Effector memory CD8-positive, alpha-beta T cell (primary cell): Measurements from ENCODE around the gene CDH23.

Experiments used
- ATAC-seq: fragments of 150-1000 bp; cut with Tn5 transposase; replicated peaks from 2 replicates; pipeline ENCODE4 v1.10.0; 2021; ENCODE audit warnings: mild to moderate bottlenecking, moderate library complexity
- DNase-seq, 3 experiments: peaks; one replicate each; pipeline ENCODE4 v3.0.0; 2021
- H3K27ac Mint-ChIP-seq, 2 donors: one replicate each; pipeline ENCODE4 v1.8.0; 2022; ENCODE audit warnings: mild to moderate bottlenecking in 2 of 2, mixed read lengths in 2 of 2, moderate library complexity in 2 of 2
- H3K27me3 Mint-ChIP-seq, 2 donors: one replicate each; pipeline ENCODE4 v1.8.0; 2022; ENCODE audit warnings: mixed read lengths in 2 of 2
- H3K36me3 Mint-ChIP-seq: one replicate; pipeline ENCODE4 v1.8.0; 2022; ENCODE audit warnings: mild to moderate bottlenecking, moderate library complexity, mixed read lengths; ENCODE audit not compliant: insufficient read depth
- H3K4me1 Mint-ChIP-seq, 2 donors: one replicate each; pipeline ENCODE4 v1.8.0; 2022; ENCODE audit warnings: low read depth in 2 of 2, mixed read lengths in 2 of 2
- H3K4me3 Mint-ChIP-seq, 2 donors: one replicate each; pipeline ENCODE4 v1.8.0; 2022; ENCODE audit warnings: mild to moderate bottlenecking in 2 of 2, mixed read lengths in 2 of 2, moderate library complexity in 2 of 2
- H3K9me3 Mint-ChIP-seq, 2 donors: one replicate each; pipeline ENCODE4 v1.8.0; 2022; ENCODE audit warnings: mixed read lengths in 2 of 2

The CDH23 gene

DNA sequence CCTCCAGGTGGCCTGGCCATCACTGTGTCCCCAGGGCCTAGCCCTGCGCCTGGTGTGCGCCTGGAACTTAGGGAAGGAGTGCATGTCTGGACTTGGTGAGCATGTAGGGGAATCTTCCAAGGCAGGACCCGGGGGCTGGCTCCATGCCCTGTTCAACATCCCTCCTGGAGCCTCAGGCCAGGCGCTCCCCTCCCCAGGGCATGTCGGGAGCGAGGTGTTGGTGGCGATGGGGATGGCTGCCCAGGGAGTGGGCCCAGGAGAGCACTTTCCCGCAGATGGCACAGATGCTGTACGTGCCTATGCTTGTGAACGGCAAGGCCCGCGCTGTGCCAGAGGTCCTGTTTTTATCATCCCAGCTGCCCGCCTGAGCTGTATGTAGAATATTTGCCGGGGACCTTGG, 55.0 kb downstream of the CDH23 start:
- ATAC-seq = no peak
- DNase-seq = no peak
- H3K4me1 Mint-ChIP-seq = no peaks in the 10 kb centered on the region
- peaks cover 15 to 40% of the 10 kb centered on the region in 2 donors for H3K27me3 Mint-ChIP-seq
- no peaks in the 10 kb centered on the region for H3K9me3 Mint-ChIP-seq
- peaks cover 2% of the 10 kb centered on the region for H3K36me3 Mint-ChIP-seq
- no peak overlapping the region for H3K27ac Mint-ChIP-seq
- H3K4me3 Mint-ChIP-seq = no peak overlapping the region

DNA sequence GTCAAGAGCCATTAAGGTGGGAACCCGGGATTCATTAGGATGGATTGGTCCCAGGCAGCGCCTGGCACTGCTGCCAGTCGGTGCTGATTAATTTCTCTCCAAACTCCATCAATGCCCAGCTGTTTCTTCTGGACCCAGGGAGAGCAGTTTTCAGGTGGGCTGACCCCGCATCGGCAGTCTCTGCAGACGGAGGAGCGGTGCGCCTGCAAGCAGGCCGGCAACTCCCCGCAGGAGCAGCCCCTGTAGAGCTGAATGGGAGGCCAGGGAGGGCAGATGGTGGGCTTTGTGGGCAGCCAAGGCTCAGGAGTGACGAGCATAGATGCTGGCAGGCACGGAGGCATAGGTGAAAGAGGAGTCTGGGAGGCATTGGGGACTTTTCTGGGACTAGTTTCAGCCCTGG, 56.5 kb downstream of the CDH23 start:
- no peaks in the 10 kb centered on the region for H3K9me3 Mint-ChIP-seq
- peaks cover 24 to 54% of the 10 kb centered on the region in 2 donors for H3K27me3 Mint-ChIP-seq
- no peaks in the 10 kb centered on the region for H3K4me1 Mint-ChIP-seq
- DNase-seq = no peak
- H3K4me3 Mint-ChIP-seq = no peak overlapping the region
- peaks cover 2% of the 10 kb centered on the region for H3K36me3 Mint-ChIP-seq
- H3K27ac Mint-ChIP-seq = no peak overlapping the region
- no peak for ATAC-seq

DNA sequence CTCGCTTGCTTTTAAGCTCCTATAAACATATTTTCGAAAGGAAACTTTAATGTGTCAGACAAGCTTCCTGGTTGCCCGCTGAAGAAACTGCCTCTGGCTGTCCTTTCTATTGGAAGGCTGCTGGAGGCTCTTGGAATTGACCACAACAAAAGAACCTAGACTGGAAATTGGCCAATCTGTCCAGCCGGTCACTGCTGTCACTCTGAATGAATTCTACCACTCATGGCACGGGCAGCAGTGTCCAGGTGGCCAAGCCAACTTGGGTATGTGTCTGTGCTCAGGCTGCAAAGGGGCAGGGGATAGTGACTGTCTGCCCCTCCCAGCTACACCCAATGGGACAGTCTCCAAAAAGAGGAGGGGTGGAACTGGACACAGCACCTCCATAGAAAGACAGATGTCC, 57.6 kb downstream of the CDH23 start:
- Mint-ChIP-seq H3K9me3 (no peaks in the 10 kb centered on the region), H3K4me3 (no peak overlapping the region), H3K36me3 (peaks cover 2% of the 10 kb centered on the region), H3K27me3 (peaks cover 24 to 55% of the 10 kb centered on the region in 2 donors), H3K4me1 (no peaks in the 10 kb centered on the region), H3K27ac (no peak overlapping the region)
- ATAC-seq (no peak), DNase-seq (no peak)

DNA sequence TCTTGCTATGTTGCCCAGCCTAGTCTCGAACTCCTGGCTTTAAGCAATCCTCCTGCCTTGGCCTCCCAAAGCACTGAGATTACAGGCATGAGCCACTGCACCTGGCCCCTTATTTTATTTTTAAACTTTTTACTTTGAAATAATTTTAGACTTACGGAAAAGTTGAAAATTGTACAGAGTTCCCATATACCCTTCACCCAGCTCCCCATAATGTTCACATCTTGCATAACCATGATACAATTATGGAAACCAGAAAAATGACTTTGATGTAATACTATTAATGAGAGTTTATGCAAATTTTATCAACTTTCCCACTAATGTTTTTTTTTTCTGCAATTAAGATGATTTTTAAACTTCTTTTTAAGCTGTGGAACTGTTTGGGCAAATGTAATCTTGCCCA, 58.3 kb downstream of the CDH23 start:
- Mint-ChIP-seq H3K4me3 (no peak overlapping the region), H3K4me1 (no peaks in the 10 kb centered on the region), H3K27me3 (peaks cover 24 to 62% of the 10 kb centered on the region in 2 donors), H3K9me3 (no peaks in the 10 kb centered on the region), H3K36me3 (peaks cover 2% of the 10 kb centered on the region), H3K27ac (no peak overlapping the region)
- DNase-seq (no peak), ATAC-seq (no peak)

DNA sequence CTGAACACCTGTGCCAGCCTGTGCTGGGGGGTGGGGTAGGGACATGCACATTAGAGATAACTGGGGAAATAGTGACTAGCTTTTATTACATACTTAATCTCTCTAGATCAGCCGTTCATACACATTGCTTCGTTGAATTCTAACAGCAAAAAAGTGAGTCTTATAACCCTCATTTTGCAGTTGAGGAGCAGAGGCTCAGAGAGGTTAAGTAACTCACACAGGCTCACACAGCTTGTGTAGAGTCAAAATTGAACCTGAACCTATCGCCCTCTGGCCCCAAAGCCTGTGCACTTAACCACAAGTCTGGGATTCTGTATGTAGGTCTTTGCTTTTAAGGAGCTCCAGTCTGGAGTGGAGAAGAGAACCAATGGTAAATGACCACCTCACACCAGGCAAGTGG, 59.9 kb downstream of the CDH23 start:
- Mint-ChIP-seq H3K27ac (no peak overlapping the region), H3K27me3 (peaks cover 24 to 73% of the 10 kb centered on the region in 2 donors), H3K4me1 (no peaks in the 10 kb centered on the region), H3K9me3 (no peaks in the 10 kb centered on the region), H3K36me3 (peaks cover 2% of the 10 kb centered on the region), H3K4me3 (no peak overlapping the region)
- DNase-seq = no peak
- no peak for ATAC-seq

DNA sequence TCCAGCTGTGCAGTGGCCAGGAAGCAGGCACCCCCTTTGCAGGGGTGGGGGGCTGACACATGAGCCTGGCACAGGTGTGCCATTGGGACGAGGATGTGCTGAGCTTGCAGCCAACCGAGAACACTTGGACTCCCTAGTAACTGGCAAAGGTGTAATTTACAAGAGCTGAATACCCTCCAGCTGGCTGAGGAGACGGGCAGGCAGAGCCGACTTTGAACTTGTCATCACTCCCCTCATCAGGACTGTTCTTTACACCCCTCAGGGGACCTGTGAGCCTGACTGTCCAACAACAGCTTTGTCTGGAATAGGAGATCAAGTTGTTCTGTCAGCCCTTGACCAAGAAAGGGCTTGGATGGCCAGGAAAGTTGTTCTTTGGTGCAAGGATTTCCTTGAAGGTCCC, 61.2 kb downstream of the CDH23 start:
- H3K27ac Mint-ChIP-seq = no peak overlapping the region
- no peaks in the 10 kb centered on the region for H3K9me3 Mint-ChIP-seq
- peaks cover 2% of the 10 kb centered on the region for H3K36me3 Mint-ChIP-seq
- H3K27me3 Mint-ChIP-seq = peaks cover 24 to 76% of the 10 kb centered on the region in 2 donors
- no peak for DNase-seq
- no peaks in the 10 kb centered on the region for H3K4me1 Mint-ChIP-seq
- no peak for ATAC-seq
- no peak overlapping the region for H3K4me3 Mint-ChIP-seq

DNA sequence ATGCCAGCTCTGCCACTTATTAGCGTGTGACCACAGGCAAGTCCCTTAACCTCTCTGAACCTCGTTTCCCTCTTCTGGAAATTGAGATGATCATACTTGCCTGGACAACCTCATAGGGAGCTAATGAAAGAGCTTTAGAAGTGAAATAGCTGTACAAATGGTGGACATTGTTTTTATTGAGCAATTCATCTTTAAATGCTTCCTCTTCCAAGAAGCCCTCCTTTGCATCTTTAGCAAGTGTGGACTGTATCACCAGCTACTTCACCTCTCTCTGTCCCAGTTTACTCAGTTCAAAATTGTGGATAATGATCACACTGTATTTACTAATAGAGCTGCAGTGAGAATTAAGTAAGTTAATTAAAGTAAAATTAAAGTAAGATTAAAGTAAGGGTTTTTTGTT, 61.7 kb downstream of the CDH23 start:
- no peak overlapping the region for H3K27ac Mint-ChIP-seq
- no peak overlapping the region for H3K4me3 Mint-ChIP-seq
- DNase-seq = no peak
- ATAC-seq = no peak
- H3K4me1 Mint-ChIP-seq = no peaks in the 10 kb centered on the region
- no peaks in the 10 kb centered on the region for H3K9me3 Mint-ChIP-seq
- H3K36me3 Mint-ChIP-seq = peaks cover 2% of the 10 kb centered on the region
- peaks cover 24 to 71% of the 10 kb centered on the region in 2 donors for H3K27me3 Mint-ChIP-seq

DNA sequence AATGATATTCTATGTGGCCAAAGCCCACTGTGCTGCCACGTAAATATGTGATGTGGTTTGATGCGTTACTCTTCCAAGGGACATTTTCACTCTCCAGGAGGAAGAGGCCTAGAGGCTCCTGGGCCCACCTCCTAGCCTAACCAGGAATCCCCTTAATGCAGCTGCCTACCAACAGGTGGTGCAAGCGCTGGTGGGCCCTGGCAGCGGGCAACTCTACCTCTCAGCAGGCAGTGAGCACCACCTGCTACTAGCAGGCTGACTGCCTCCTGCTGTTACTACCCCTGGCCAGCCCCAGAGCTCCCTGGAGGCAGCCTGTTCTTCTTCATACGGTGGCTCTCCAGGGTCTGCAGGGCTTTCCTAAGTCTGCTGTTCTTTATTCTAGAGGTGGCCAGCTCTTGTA, 62.8 kb downstream of the CDH23 start:
- Mint-ChIP-seq H3K36me3 (peaks cover 2% of the 10 kb centered on the region), H3K4me3 (no peak overlapping the region), H3K27me3 (peaks cover 24 to 63% of the 10 kb centered on the region in 2 donors), H3K9me3 (no peaks in the 10 kb centered on the region), H3K27ac (no peak overlapping the region), H3K4me1 (no peaks in the 10 kb centered on the region)
- ATAC-seq = no peak
- DNase-seq = no peak

DNA sequence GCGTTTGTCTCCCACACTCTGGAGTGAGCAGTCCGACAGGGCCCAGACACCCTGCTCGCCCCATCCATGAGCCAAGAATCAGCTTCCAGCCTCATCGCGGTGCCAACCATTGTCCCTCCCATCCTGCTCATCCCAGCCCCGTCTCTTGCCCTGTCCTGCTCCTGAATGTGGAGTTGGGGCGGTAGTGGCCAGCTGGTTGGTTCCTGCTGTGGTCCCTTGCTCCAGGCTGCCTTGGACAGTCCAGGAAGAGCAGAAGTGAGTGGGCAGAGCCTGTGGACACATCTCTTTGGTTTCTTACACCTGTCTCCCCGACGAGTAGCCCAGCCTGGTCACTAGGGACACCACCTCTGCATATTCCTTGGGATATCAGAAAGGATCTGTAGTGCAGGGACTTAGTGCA, 63.9 kb downstream of the CDH23 start:
- H3K4me3 Mint-ChIP-seq = no peak overlapping the region
- H3K9me3 Mint-ChIP-seq = no peaks in the 10 kb centered on the region
- no peak overlapping the region for H3K27ac Mint-ChIP-seq
- peaks cover 21 to 58% of the 10 kb centered on the region in 2 donors for H3K27me3 Mint-ChIP-seq
- peaks cover 2% of the 10 kb centered on the region for H3K36me3 Mint-ChIP-seq
- H3K4me1 Mint-ChIP-seq = no peaks in the 10 kb centered on the region
- ATAC-seq (no peak), DNase-seq (no peak)

DNA sequence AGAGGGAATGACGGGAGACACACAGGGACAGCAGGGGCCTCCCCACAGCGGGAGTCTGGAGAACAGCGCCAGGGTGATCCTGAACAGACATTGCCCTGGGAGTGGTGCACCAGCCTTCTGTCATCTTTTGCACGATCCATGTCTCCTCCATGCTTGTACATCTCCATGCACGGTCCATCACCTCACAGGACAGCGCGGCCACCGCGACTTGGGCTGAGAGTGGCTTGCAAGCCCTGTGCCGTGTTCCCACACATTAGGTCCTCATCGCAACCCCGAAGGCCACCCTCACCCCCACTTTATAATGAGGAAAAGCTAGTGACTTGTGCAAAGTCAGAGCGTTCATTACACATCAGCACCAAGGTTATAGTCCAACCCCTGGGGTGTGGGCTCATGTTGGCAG, 64.7 kb downstream of the CDH23 start:
- Mint-ChIP-seq H3K36me3 (peaks cover 2% of the 10 kb centered on the region), H3K4me3 (no peak overlapping the region), H3K27ac (no peak overlapping the region), H3K9me3 (no peaks in the 10 kb centered on the region), H3K4me1 (no peaks in the 10 kb centered on the region), H3K27me3 (peaks cover 12 to 50% of the 10 kb centered on the region in 2 donors)
- no peak for ATAC-seq
- DNase-seq = no peak

DNA sequence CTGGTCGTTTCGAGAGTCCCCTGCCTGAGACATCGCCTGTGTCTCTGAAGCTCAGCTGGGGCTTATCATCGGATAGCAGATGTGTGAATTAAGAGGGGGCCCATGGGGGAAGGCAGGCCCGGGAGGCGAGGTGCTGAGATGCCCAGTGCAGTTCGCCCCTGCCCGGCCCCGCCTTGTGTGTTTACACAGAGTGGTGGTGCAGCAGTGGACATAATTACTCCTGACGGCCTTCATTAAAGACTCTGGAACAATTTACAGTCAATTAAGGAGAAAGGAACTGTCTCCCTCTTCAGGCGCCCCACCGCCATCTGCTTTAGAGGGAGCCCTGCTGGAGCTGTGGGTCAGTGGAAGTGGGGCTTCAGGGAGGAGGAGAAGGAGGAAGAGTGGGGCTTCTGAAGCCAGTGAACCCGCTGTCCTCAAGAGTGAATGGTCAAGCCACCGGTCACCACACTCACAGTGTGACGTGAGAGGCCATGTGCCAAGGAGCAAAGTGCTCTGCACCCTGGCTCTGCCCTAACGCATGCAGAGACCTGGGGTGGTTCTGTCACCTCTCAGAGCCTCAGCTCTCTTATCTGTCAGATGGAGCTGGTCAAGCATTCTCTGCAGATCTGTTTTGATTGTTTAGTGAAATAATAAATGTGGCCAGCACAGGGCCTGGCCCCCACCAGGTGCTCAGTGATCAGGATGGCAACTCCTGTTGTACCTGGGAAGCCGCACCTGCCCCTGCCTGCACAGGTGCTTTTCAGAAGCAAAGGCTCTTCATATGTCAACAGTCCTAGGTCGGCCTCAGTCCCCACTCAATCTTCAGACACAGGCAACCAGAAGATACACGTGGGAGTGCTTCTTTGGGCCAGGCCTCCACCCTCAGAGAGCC, 65.6 kb downstream of the CDH23 start:
- H3K27ac Mint-ChIP-seq = no peak overlapping the region
- no peak for DNase-seq
- no peak overlapping the region for H3K4me3 Mint-ChIP-seq
- no peak for ATAC-seq
- H3K36me3 Mint-ChIP-seq = no peaks in the 10 kb centered on the region
- H3K27me3 Mint-ChIP-seq = peaks cover 4 to 41% of the 10 kb centered on the region in 2 donors
- H3K4me1 Mint-ChIP-seq = no peaks in the 10 kb centered on the region
- H3K9me3 Mint-ChIP-seq = no peaks in the 10 kb centered on the region

DNA sequence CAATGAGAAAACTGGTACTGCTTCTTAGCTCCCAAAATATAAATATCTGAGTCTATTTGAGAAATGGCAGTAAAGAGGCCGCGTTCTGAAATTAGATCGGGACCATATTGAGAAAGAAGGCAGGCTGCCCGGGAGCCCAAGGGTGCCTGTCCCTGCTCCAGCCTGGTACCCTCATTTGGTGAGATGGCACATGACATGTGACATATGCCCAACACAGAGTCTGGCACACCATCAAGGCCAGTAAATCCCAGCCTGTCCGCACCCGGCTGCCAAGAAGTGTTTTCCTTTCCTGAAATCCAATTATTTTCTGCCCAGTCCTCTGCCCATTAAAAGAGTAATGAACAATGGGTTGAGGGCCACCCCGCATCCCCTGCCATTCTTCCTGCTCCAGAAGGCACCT, 66.4 kb downstream of the CDH23 start:
- no peaks in the 10 kb centered on the region for H3K36me3 Mint-ChIP-seq

DNA sequence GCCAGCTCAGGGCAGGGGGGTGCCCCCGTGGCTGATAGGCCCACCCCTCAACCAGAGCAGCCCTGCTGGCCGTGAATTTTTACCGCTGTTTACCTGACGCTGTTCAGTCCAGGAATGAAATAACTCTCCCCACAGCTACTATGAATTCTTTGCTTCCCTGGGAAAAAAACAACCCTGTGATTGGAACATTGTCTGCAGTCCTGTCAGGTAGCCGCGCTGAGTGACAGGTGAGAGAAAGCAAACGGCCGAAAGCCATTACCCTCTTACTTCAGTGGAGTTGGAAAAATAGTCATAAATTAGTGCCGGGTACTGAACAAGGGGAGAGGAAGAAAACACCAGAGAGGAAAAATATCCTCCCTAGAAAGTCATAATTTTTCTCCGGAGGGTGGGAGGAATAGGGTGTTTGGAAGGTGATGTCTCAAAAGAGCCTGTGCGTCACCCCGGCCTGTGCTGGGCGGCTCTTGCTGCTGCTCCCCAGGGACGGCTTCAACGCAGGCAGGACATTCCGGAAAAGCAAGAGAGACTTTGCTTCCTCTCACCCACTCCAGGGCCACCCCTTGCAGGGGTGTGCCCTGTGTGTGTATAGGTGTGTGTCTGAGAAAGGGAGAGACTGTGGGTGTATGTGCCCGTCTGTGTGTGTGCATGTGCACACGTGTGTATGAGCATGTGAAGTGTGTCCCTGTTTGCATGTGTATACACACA, 69.0 kb downstream of the CDH23 start:
- Mint-ChIP-seq H3K27ac (no peak overlapping the region), H3K27me3 (peaks cover 0 to 19% of the 10 kb centered on the region in 2 donors), H3K4me1 (no peaks in the 10 kb centered on the region), H3K4me3 (no peak overlapping the region), H3K9me3 (no peaks in the 10 kb centered on the region), H3K36me3 (no peaks in the 10 kb centered on the region)
- ATAC-seq = no peak
- no peak for DNase-seq

More for the DNA sequence above, 66.4 kb downstream of the CDH23 start:
- no peak overlapping the region for H3K27ac Mint-ChIP-seq
- peaks cover 0 to 33% of the 10 kb centered on the region in 2 donors for H3K27me3 Mint-ChIP-seq
- ATAC-seq = no peak
- H3K4me3 Mint-ChIP-seq = no peak overlapping the region
- H3K4me1 Mint-ChIP-seq = no peaks in the 10 kb centered on the region
- no peak for DNase-seq
- no peaks in the 10 kb centered on the region for H3K9me3 Mint-ChIP-seq

DNA sequence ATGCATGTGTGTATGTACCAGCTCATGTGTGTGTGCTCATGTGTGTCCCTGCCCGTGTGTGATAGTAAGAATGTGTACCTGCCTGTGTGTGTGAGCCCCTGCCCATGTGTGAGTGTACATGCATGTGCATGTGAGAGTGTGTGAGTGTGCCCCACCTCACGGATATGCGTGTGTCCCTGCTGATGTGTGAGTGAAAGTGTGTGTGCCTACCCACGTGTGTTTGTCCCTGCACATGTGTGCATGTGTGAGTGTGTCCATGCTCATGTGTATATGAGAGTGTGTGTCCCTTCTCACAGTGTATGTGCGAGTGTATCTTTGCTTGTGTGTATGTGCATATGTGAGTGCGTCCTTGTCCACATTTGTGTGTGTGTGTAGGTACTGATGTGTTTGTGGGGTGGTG, 69.6 kb downstream of the CDH23 start:
- Mint-ChIP-seq H3K4me1 (no peaks in the 10 kb centered on the region), H3K36me3 (no peaks in the 10 kb centered on the region), H3K9me3 (no peaks in the 10 kb centered on the region), H3K27ac (no peak overlapping the region), H3K27me3 (peaks cover 0 to 13% of the 10 kb centered on the region in 2 donors), H3K4me3 (no peak overlapping the region)
- DNase-seq (no peak), ATAC-seq (no peak)
